ENCODE data around the gene SLC9A3. TPM values are rescaled to one million over a fixed set of nuclear protein-coding genes. Genes with fewer than 3 reads are reported as not detected.

The SLC9A3 gene
- total RNA-seq, 4 donors from 2014 or later: 5.9 to 8.2 (median 7.6) TPM

- intact Hi-C loops (cut with DNase I): loop anchor here (10.0 kb wide), 1 partner anchor 456 kb away; no protein-coding TSS in a partner anchor
- Histone ChIP-seq H3K36me3 (peaks cover 52 to 53% of the 10 kb centered on the region in 2 donors), H3K4me1 (peaks cover 0 to 1% of the 10 kb centered on the region in 2 donors), H3K27ac (no peak overlapping the region), H3K9me3 (no peaks in the 10 kb centered on the region), H3K4me3 (replicated peaks in 1 of 3) (no peak overlapping the region), H3K27me3 (no peaks in the 10 kb centered on the region)
- DNase-seq: no peak
- TF ChIP-seq CTCF (IDR thresholded peaks at IDR 0.05) (no peak), POLR2A (IDR thresholded peaks at IDR 0.05) (no peak)
- WGBS, 2 donors: 91 to 96% methylated on average over 5 of the region's 5 CpGs
These were observed 75.1 kb downstream of the SLC9A3 start for GRCh38 chr5:449151-449550.

- H3K27me3 ChIP-seq: no peaks in the 10 kb centered on the region
- no peak overlapping the region for H3K27ac ChIP-seq
- WGBS, 2 donors: 86 to 90% methylated on average over 12 of the region's 12 CpGs
- intact Hi-C loops (cut with DNase I): loop anchor here (10.0 kb wide), 1 partner anchor 456 kb away; no protein-coding TSS in a partner anchor
- no peak for TF ChIP-seq CTCF (IDR thresholded peaks at IDR 0.05)
- TF ChIP-seq POLR2A (IDR thresholded peaks at IDR 0.05): no peak
- H3K36me3 ChIP-seq: peaks cover 48 to 49% of the 10 kb centered on the region in 2 donors
- peaks cover 3 to 6% of the 10 kb centered on the region in 2 donors for H3K4me1 ChIP-seq
- H3K9me3 ChIP-seq: no peaks in the 10 kb centered on the region
- no peak overlapping the region for H3K4me3 ChIP-seq (replicated peaks in 1 of 3)
- no peak for DNase-seq
These were observed 75.5 kb downstream of the SLC9A3 start for GRCh38 chr5:448766-449090.

GRCh38 chr5:448061-448765 is 76.0 kb downstream of the SLC9A3 start:
- 90 to 93% methylated on average over 21 of the region's 21 CpGs for WGBS, 2 donors
- TF ChIP-seq POLR2A (IDR thresholded peaks at IDR 0.05): no peak
- no peak for TF ChIP-seq CTCF (IDR thresholded peaks at IDR 0.05)
- DNase-seq: no peak
- intact Hi-C loops (cut with DNase I): loop anchor here (10.0 kb wide), 1 partner anchor 457 kb away; no protein-coding TSS in a partner anchor
- Histone ChIP-seq H3K27me3 (no peaks in the 10 kb centered on the region), H3K4me3 (replicated peaks in 1 of 3) (no peak overlapping the region), H3K27ac (no peak overlapping the region), H3K9me3 (no peaks in the 10 kb centered on the region), H3K4me1 (peaks cover 6 to 7% of the 10 kb centered on the region in 2 donors), H3K36me3 (peaks cover 43 to 44% of the 10 kb centered on the region in 2 donors)

- peaks cover 6 to 7% of the 10 kb centered on the region in 2 donors for H3K4me1 ChIP-seq
- no peaks in the 10 kb centered on the region for H3K27me3 ChIP-seq
- intact Hi-C loops (cut with DNase I): loop anchor here (10.0 kb wide), 1 partner anchor 457 kb away; no protein-coding TSS in a partner anchor
- no peaks in the 10 kb centered on the region for H3K9me3 ChIP-seq
- no peak overlapping the region for H3K27ac ChIP-seq
- TF ChIP-seq POLR2A (IDR thresholded peaks at IDR 0.05) (no peak), CTCF (IDR thresholded peaks at IDR 0.05) (no peak)
- DNase-seq: no peak
- peaks cover 37 to 41% of the 10 kb centered on the region in 2 donors for H3K36me3 ChIP-seq
- 93 to 96% methylated on average over 19 to 21 of the region's 21 CpGs for WGBS, 2 donors
- no peak overlapping the region for H3K4me3 ChIP-seq (replicated peaks in 1 of 3)
These were observed 76.7 kb downstream of the SLC9A3 start for GRCh38 chr5:447501-447900.

GRCh38 chr5:446883-447263 is 77.4 kb downstream of the SLC9A3 start:
- WGBS, 2 donors: 52 to 55% methylated on average over 7 of the region's 7 CpGs
- Histone ChIP-seq H3K9me3 (no peaks in the 10 kb centered on the region), H3K4me1 (peaks cover 12 to 13% of the 10 kb centered on the region in 2 donors), H3K4me3 (replicated peaks in 1 of 3) (no peak overlapping the region), H3K27ac (no peak overlapping the region), H3K36me3 (peaks cover 31 to 41% of the 10 kb centered on the region in 2 donors), H3K27me3 (no peaks in the 10 kb centered on the region)
- TF ChIP-seq CTCF (IDR thresholded peaks at IDR 0.05) (peak in 5 of 6 experiments; percentile 13 to 53 (median 40)), POLR2A (IDR thresholded peaks at IDR 0.05) (no peak)
- DNase-seq: no peak
- intact Hi-C loops (cut with DNase I): loop anchor here (10.0 kb wide), 1 partner anchor 458 kb away; no protein-coding TSS in a partner anchor
